PC-9 (cell line): ENCODE results near the gene RPAP3. TPM values are rescaled to one million over a fixed set of nuclear protein-coding genes. Genes with fewer than 3 reads are reported as not detected.
"Not testable (repeated sequence)": the region's sequence is repeated elsewhere in the genome, so short reads cannot be mapped to it uniquely, and the experiment has no call there.

Experiments used
- BruUV-seq: library from RNA; stranded (reverse); fragments of 400-500 nt; replicated peaks from 2 replicates; lab custom pipeline; 2021; lab: Mats Ljungman, UMichigan
- CTCF ChIA-PET: fragments of 300-600 bp; sonication (Branson Sonifier 250); formaldehyde crosslinking; loops from one replicate; lab custom pipeline; 2022; ENCODE audit warnings: antibody characterized with exemption; lab: Charles Lee
- POLR2A ChIA-PET: fragments of 300-600 bp; sonication (Branson Sonifier 250); formaldehyde crosslinking; loops from one replicate; lab custom pipeline; 2022; ENCODE audit warnings: antibody characterized with exemption; ENCODE audit not compliant: unreplicated experiment; lab: Charles Lee
- DNase-seq, 2 experiments: peaks; one replicate each; pipeline versions ENCODE4 v3.0.0 to v3.0.0-alpha.2; 2015 to 2022; ENCODE audit warnings: mixed read lengths in 1 of 2
- H2AFZ ChIP-seq: fragments of 200-600 bp; sonication (generic); 2 replicates; pipeline ENCODE4 v1.8.1; 2017; ENCODE audit warnings: antibody characterized with exemption
- H3F3A ChIP-seq: fragments of 200-600 bp; sonication (generic); 2 replicates; pipeline ENCODE4 v1.8.1; 2017; ENCODE audit warnings: antibody characterized with exemption, mild to moderate bottlenecking, low read depth; ENCODE audit not compliant: insufficient read depth
- H3K27ac ChIP-seq: fragments of 200-600 bp; sonication (generic); 2 replicates; pipeline ENCODE4 v1.6.1; 2016; ENCODE audit warnings: mixed run types
- H3K27me3 ChIP-seq: fragments of 200-600 bp; sonication (generic); 2 replicates; pipeline ENCODE4 v1.6.1; 2016; ENCODE audit warnings: low read depth, mixed run types; ENCODE audit not compliant: insufficient read depth
- H3K36me3 ChIP-seq: fragments of 200-600 bp; sonication (generic); 2 replicates; pipeline ENCODE4 v1.6.1; 2016; ENCODE audit warnings: low read depth, mixed run types
- H3K4me1 ChIP-seq: fragments of 200-600 bp; sonication (generic); replicated peaks from 2 replicates; pipeline ENCODE4 v1.6.1; 2016; ENCODE audit warnings: mixed run types; ENCODE audit not compliant: insufficient read depth
- H3K4me2 ChIP-seq: fragments of 200-600 bp; sonication (generic); 2 replicates; pipeline ENCODE4 v1.6.1; 2017; ENCODE audit warnings: mixed run types
- H3K4me3 ChIP-seq: fragments of 200-600 bp; sonication (generic); 2 replicates; pipeline ENCODE4 v1.6.1; 2016; ENCODE audit warnings: mixed run types
- H3K79me2 ChIP-seq: fragments of 200-600 bp; sonication (generic); 2 replicates; pipeline ENCODE4 v1.6.1; 2017; ENCODE audit warnings: low read depth, mixed run types
- H3K9me2 ChIP-seq: fragments of 200-600 bp; sonication (generic); 2 replicates; pipeline ENCODE4 v1.8.1; 2017; ENCODE audit warnings: mild to moderate bottlenecking; ENCODE audit not compliant: insufficient read depth
- H3K9me3 ChIP-seq: fragments of 200-600 bp; sonication (generic); 2 replicates; pipeline ENCODE4 v1.8.1; 2016; ENCODE audit warnings: low read depth; ENCODE audit not compliant: insufficient read depth
- H4K20me1 ChIP-seq: fragments of 200-600 bp; sonication (generic); 2 replicates; pipeline ENCODE4 v1.8.1; 2017; ENCODE audit not compliant: insufficient read depth
- CTCF ChIP-seq: fragments of 200-600 bp; sonication (generic); conservative IDR thresholded peaks from 2 replicates; pipeline ENCODE4 v1.6.1; 2017; ENCODE audit warnings: mixed run types, antibody characterized with exemption, mild to moderate bottlenecking, moderate library complexity
- EZH2 ChIP-seq: fragments of 200-600 bp; sonication (generic); IDR thresholded peaks from 2 replicates; pipeline ENCODE4 v1.8.0; 2017; ENCODE audit warnings: antibody characterized with exemption, low read depth
- intact Hi-C: fragments of 100-400 bp; cut with micrococcal nuclease; formaldehyde crosslinking; loops from one replicate; pipeline ENCODE4 v1.10.0; 2022; ENCODE audit not compliant: unreplicated experiment
- total RNA-seq: library from RNA; stranded (reverse); gene quantifications from 2 replicates; pipeline ENCODE4 v1.2.3, GENCODE V29; 2021

Gene RPAP3
- total RNA-seq, 1 experiment from 2014 or later = 37.0 TPM

- H3F3A ChIP-seq = peaks cover 10% of the 10 kb centered on the region; the same call in 1 of the 2 replicates
- ChIA-PET POLR2A (no interaction called here), CTCF (interaction anchor here (0.6 to 1.4 kb wide), 4 partner anchors 654 to 1310 kb away, joined by 3 read pairs; no protein-coding TSS in a partner anchor)
- H3K27me3 ChIP-seq = no peaks in the 10 kb centered on the region
- peaks cover 27% of the 10 kb centered on the region for H3K36me3 ChIP-seq
- TF ChIP-seq EZH2 (no peak), CTCF (peak; percentile 80)
- H3K9me3 ChIP-seq = no peaks in the 10 kb centered on the region
- no peak overlapping the region for H3K27ac ChIP-seq
- no peaks in the 10 kb centered on the region for H3K79me2 ChIP-seq
- H2AFZ ChIP-seq = no peak overlapping the region
- H3K9me2 ChIP-seq = no peaks in the 10 kb centered on the region
- no TSS peak for BruUV-seq
- no peak overlapping the region for H3K4me2 ChIP-seq
- intact Hi-C loops = loop anchor here (1.0 to 5.0 kb wide), 2 partner anchors 654 to 1614 kb away; no protein-coding TSS in a partner anchor
- DNase-seq = peak in 1 of 2 experiments; percentile 38
- no peaks in the 10 kb centered on the region for H4K20me1 ChIP-seq
- H3K4me3 ChIP-seq = no peak overlapping the region
- no peaks in the 10 kb centered on the region for H3K4me1 ChIP-seq
Observed at GRCh38 chr12:47686645-47687240, 19.1 kb downstream of the RPAP3 start.

GRCh38 chr12:47679785-47680184 is 26.0 kb downstream of the RPAP3 start:
- Histone ChIP-seq H3F3A (0 out of 2 replicates have a peak, but pooled peaks cover 4% of the 10 kb centered on the region), H2AFZ (no peak overlapping the region), H3K9me2 (no peaks in the 10 kb centered on the region), H3K4me3 (no peak overlapping the region), H3K4me1 (no peaks in the 10 kb centered on the region), H3K27ac (no peak overlapping the region), H3K79me2 (no peaks in the 10 kb centered on the region), H3K4me2 (no peak overlapping the region), H4K20me1 (no peaks in the 10 kb centered on the region), H3K36me3 (peaks cover 31% of the 10 kb centered on the region), H3K27me3 (no peaks in the 10 kb centered on the region), H3K9me3 (no peaks in the 10 kb centered on the region)
- no TSS peak for BruUV-seq
- POLR2A ChIA-PET = no interaction called here
- intact Hi-C loops = no loop called here
- CTCF ChIA-PET = no interaction called here
- no peak for DNase-seq
- TF ChIP-seq EZH2 = no peak
- TF ChIP-seq CTCF = no peak

GRCh38 chr12:47672068-47672467 is 33.8 kb downstream of the RPAP3 start:
- Histone ChIP-seq H2AFZ (no peak overlapping the region), H3K9me3 (no peaks in the 10 kb centered on the region), H3F3A (peaks cover 11% of the 10 kb centered on the region; the same call in 1 of the 2 replicates), H3K4me2 (no peak overlapping the region), H3K79me2 (no peaks in the 10 kb centered on the region), H3K36me3 (peaks cover 45% of the 10 kb centered on the region), H3K4me3 (no peak overlapping the region), H3K27me3 (no peaks in the 10 kb centered on the region), H3K9me2 (no peaks in the 10 kb centered on the region), H3K4me1 (no peaks in the 10 kb centered on the region), H4K20me1 (no peaks in the 10 kb centered on the region), H3K27ac (no peak overlapping the region)
- POLR2A ChIA-PET = no interaction called here
- DNase-seq = no peak
- CTCF ChIA-PET = no interaction called here
- TF ChIP-seq CTCF (no peak), EZH2 (no peak)
- intact Hi-C loops = no loop called here
- no TSS peak for BruUV-seq

GRCh38 chr12:47667935-47668334 is 37.9 kb downstream of the RPAP3 start:
- POLR2A ChIA-PET, CTCF ChIA-PET: not testable (repeated sequence)
- peaks cover 32% of the 10 kb centered on the region for H3K36me3 ChIP-seq

More at GRCh38 chr12:47667935-47668334, 37.9 kb downstream of the RPAP3 start:
- peaks cover 11% of the 10 kb centered on the region; the same call in 1 of the 2 replicates for H3F3A ChIP-seq
- H3K9me3 ChIP-seq, H3K4me1 ChIP-seq, H4K20me1 ChIP-seq, H3K4me2 ChIP-seq, H3K4me3 ChIP-seq, H3K79me2 ChIP-seq, H3K27ac ChIP-seq, H3K9me2 ChIP-seq, DNase-seq, intact Hi-C loops, BruUV-seq, H2AFZ ChIP-seq, H3K27me3 ChIP-seq: not testable (repeated sequence)
